DND-41 (cell line): Measurements from ENCODE around the gene BICC1.

Experiments
- EZH2 ChIP-seq: IDR thresholded peaks from 3 replicates; pipeline ENCODE4 v1.6.1; 2012; ENCODE audit warnings: borderline replicate concordance, low read depth, mild to moderate bottlenecking, moderate library complexity, low read length, inconsistent platforms; ENCODE audit not compliant: severe bottlenecking
- TF ChIP-seq, protein P1 (sequence below): IDR thresholded peaks from 2 replicates; pipeline ENCODE4 v1.5.1; 2012; ENCODE audit warnings: borderline replicate concordance, low read length, moderate library complexity, mild to moderate bottlenecking; ENCODE audit not compliant: poor library complexity, severe bottlenecking; ENCODE audit errors: extremely low read depth

DNA sequence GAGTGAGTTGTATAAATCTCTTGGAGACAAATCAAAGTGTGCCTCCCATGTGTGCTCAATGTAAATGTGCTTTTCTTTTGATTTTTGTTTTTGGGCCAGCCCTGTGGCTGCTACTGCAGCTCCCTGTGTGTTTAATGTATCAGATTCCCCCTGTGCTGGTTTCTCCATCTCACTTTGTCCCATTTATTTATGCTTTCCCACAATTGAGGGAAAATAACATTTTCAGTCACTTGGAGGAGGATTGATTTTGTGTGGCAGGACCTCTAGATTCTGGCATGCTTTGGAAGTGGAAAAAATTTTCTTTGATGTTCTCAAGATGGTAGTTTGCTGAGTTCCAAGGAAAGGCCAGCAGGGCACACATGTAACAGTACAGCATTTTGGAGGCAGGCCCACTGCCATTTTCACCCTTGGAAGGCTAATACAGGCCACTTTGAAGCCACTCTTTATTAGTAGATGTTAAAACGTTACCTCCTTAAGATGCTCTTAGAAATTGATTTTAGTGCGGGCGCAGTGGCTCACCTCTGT is 323.6 kb downstream of the BICC1 start:
- TF ChIP-seq, protein P1, sequence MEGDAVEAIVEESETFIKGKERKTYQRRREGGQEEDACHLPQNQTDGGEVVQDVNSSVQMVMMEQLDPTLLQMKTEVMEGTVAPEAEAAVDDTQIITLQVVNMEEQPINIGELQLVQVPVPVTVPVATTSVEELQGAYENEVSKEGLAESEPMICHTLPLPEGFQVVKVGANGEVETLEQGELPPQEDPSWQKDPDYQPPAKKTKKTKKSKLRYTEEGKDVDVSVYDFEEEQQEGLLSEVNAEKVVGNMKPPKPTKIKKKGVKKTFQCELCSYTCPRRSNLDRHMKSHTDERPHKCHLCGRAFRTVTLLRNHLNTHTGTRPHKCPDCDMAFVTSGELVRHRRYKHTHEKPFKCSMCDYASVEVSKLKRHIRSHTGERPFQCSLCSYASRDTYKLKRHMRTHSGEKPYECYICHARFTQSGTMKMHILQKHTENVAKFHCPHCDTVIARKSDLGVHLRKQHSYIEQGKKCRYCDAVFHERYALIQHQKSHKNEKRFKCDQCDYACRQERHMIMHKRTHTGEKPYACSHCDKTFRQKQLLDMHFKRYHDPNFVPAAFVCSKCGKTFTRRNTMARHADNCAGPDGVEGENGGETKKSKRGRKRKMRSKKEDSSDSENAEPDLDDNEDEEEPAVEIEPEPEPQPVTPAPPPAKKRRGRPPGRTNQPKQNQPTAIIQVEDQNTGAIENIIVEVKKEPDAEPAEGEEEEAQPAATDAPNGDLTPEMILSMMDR = no peak
- TF ChIP-seq EZH2 = no peak
